ENCODE data around the gene LRRC45. TPM values are rescaled to one million over a fixed set of nuclear protein-coding genes. Genes with fewer than 3 reads are reported as not detected.

The LRRC45 gene
- total and polyA plus RNA-seq, 3 experiments from 2014 or later: 10.1 to 27.6 (median 26.8) TPM

DNA sequence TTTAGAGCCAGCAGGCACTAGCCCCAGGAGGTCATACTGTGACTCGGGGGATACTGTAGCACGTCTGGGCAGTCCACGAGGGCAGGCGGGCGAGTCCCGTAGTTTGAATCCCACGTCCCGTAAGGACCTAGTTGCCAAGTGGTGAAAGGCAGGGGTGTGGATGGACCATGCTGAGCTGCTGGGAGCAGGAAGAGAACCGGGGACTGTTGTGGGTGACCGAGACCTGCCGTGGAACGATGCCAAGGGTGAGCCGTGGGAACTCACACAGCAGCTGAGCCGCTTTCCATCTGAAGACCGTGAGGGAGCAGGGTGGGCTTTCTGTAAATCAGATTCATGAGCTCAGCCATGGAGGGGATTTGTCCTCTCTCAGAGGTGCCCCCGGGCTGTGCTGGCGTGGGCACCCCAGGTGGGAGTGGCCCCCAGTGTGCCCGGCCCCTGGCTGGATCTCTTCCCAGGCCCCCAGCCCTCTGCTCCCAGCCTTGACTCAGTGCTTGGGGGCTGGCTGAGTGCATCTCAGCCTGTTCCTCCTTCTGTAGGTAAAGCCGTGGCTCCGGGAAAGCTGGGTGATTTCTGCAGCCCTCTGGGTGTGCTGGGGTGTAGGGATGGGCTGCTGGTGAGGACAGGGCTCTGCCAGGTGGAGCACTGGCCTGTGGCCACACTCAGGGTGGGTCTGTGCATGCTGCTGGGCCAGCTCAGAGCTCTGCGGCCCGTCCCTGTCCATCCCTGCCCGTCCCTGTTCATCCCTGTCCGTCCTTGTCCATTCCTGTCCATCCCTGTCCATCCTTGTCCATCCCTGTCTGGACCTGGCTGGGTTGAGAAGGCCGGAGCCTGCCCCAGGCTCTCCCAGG, 32.0 kb upstream of the LRRC45 start:
- Histone ChIP-seq H3K4me1 (ENCODE audit: insufficient read depth, low read length) (no peaks in the 10 kb centered on the region), H3K36me3 (ENCODE audit: insufficient read depth, low read length) (no peaks in the 10 kb centered on the region), H3K4me3 (ENCODE audit: low read length) (no peak overlapping the region), H3K9me3 (ENCODE audit: low read length) (no peaks in the 10 kb centered on the region), H3K27ac (ENCODE audit: low read depth, low read length) (no peak overlapping the region), H3K27me3 (ENCODE audit: insufficient read depth, low read length, poor library complexity, severe bottlenecking) (no peaks in the 10 kb centered on the region)
- Mint-ChIP-seq H3K27ac (no peak overlapping the region), H3K36me3 (peaks cover 0 to 34% (median 2%) of the 10 kb centered on the region in 3 donors), H3K4me1 (peaks cover 0 to 9% (median 5%) of the 10 kb centered on the region in 3 donors), H3K9me3 (no peaks in the 10 kb centered on the region), H3K27me3 (no peaks in the 10 kb centered on the region), H3K4me3 (no peak overlapping the region)
- CTCF ChIA-PET: no interaction called here
- POLR2A ChIA-PET: interaction anchor here (0.5 kb wide), 1 partner anchor 19 kb away, joined by 3 read pairs; no protein-coding TSS in a partner anchor
- no peak for DNase-seq

DNA sequence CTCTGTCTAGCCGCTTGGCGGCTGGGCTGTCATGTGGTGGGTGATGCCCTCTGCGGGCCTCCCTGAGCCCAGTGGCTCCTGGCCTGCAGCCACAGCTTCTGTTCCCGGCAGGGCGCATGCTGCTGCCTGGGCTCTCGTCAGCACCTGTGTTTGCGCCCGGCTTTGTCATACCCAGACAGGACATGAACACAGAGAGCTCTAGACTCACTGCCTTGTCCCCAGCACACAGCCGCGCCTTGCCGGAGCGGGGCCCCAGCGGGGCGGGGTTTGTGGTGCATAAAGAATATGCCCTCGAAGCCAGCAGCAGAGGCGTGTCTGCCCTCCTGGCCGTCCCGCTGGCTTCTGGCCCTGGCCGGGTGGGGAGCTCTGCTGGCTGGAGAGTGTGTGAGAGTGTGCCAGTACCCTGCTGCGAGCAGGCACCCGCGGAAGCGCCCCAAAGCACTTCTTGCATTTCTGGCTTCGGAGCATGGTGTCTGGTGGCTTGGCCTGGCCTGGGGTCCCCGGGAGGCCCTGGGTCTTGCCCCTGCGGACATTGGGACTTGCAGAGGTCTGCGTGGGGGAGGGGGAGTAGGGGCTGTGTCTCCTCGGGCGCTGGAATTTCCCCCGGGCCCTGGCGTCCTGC, 31.3 kb upstream of the LRRC45 start:
- Mint-ChIP-seq H3K27ac (no peak overlapping the region), H3K4me3 (no peak overlapping the region), H3K27me3 (no peaks in the 10 kb centered on the region), H3K9me3 (no peaks in the 10 kb centered on the region), H3K36me3 (peaks cover 0 to 31% (median 2%) of the 10 kb centered on the region in 3 donors), H3K4me1 (peaks cover 0 to 9% (median 5%) of the 10 kb centered on the region in 3 donors)
- H3K27me3 ChIP-seq (ENCODE audit: insufficient read depth, low read length, poor library complexity, severe bottlenecking): no peaks in the 10 kb centered on the region
- H3K9me3 ChIP-seq (ENCODE audit: low read length): no peaks in the 10 kb centered on the region
- DNase-seq: no peak
- H3K4me3 ChIP-seq (ENCODE audit: low read length): no peak overlapping the region
- CTCF ChIA-PET: no interaction called here
- H3K36me3 ChIP-seq (ENCODE audit: insufficient read depth, low read length): no peaks in the 10 kb centered on the region
- H3K4me1 ChIP-seq (ENCODE audit: insufficient read depth, low read length): no peaks in the 10 kb centered on the region
- H3K27ac ChIP-seq (ENCODE audit: low read depth, low read length): no peak overlapping the region
- POLR2A ChIA-PET: no interaction called here

DNA sequence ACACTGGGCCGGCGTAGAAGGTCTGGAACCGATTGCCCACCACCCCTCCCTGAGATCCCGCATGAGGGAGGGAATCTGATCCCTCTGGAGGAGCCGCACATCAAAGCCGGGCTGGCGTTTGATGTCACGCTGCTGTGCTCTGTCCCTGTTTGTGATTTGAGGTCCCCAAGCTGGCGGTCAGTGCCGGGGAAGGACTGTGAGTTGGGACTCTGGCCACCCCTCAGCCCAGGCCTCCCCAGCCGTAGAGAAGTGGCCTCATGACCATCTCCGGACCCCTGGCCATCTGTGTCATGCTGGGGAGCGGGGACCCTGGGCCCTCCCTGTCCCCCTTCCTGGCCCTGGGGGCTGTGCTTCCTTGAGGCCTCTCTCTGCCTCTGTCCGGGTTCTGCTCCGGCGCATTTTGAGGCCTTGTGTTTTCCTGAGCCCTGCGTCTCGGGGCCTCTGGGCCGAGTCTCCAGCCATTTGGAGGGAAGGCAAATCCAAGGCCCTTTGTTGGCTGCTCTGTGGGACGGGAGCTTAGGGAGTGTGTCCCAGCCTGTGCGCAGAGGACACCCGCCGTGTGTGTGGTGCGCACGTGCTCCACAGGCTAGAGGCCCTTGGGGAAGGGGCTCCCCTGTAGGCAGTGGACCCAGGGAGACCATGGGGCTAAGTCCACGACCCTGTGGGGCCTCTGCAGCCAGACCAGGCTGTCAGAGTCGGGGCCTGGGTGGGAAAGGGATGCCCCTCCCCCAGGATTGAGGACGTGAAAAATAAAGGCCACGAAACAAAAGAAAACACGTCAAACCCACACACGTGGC, 30.6 kb upstream of the LRRC45 start:
- Histone ChIP-seq H3K9me3 (ENCODE audit: low read length) (no peaks in the 10 kb centered on the region), H3K36me3 (ENCODE audit: insufficient read depth, low read length) (no peaks in the 10 kb centered on the region), H3K4me3 (ENCODE audit: low read length) (no peak overlapping the region), H3K27ac (ENCODE audit: low read depth, low read length) (no peak overlapping the region), H3K27me3 (ENCODE audit: insufficient read depth, low read length, poor library complexity, severe bottlenecking) (no peaks in the 10 kb centered on the region), H3K4me1 (ENCODE audit: insufficient read depth, low read length) (no peaks in the 10 kb centered on the region)
- Mint-ChIP-seq H3K27me3 (no peaks in the 10 kb centered on the region), H3K27ac (no peak overlapping the region), H3K4me3 (no peak overlapping the region), H3K36me3 (peaks cover 0 to 26% (median 2%) of the 10 kb centered on the region in 3 donors), H3K9me3 (no peaks in the 10 kb centered on the region), H3K4me1 (peaks cover 0 to 9% (median 5%) of the 10 kb centered on the region in 3 donors)
- CTCF ChIA-PET: no interaction called here
- no peak for DNase-seq
- POLR2A ChIA-PET: no interaction called here

GRCh38 chr17:81993729-81994592, 29.1 kb upstream of the LRRC45 start:
- Mint-ChIP-seq H3K4me1 (peaks cover 0 to 9% (median 5%) of the 10 kb centered on the region in 3 donors), H3K4me3 (peak overlapping the region in 1 of 7 donors; percentile 36), H3K27me3 (no peaks in the 10 kb centered on the region), H3K27ac (no peak overlapping the region), H3K36me3 (peaks cover 0 to 23% (median 4%) of the 10 kb centered on the region in 3 donors), H3K9me3 (no peaks in the 10 kb centered on the region)
- Histone ChIP-seq H3K4me3 (ENCODE audit: low read length) (no peak overlapping the region), H3K27me3 (ENCODE audit: insufficient read depth, low read length, poor library complexity, severe bottlenecking) (no peaks in the 10 kb centered on the region), H3K9me3 (ENCODE audit: low read length) (no peaks in the 10 kb centered on the region), H3K36me3 (ENCODE audit: insufficient read depth, low read length) (no peaks in the 10 kb centered on the region), H3K27ac (ENCODE audit: low read depth, low read length) (no peak overlapping the region), H3K4me1 (ENCODE audit: insufficient read depth, low read length) (no peaks in the 10 kb centered on the region)
- DNase-seq: no peak
- ChIA-PET POLR2A (no interaction called here), CTCF (no interaction called here)

- H3K27ac Mint-ChIP-seq: no peak overlapping the region
- ChIA-PET POLR2A (no interaction called here), CTCF (no interaction called here)
- H3K4me1 Mint-ChIP-seq: peaks cover 0 to 5% (median 5%) of the 10 kb centered on the region in 3 donors
- peaks cover 0 to 19% (median 4%) of the 10 kb centered on the region in 3 donors for H3K36me3 Mint-ChIP-seq
- Histone ChIP-seq H3K27me3 (ENCODE audit: insufficient read depth, low read length, poor library complexity, severe bottlenecking) (no peaks in the 10 kb centered on the region), H3K36me3 (ENCODE audit: insufficient read depth, low read length) (no peaks in the 10 kb centered on the region), H3K4me1 (ENCODE audit: insufficient read depth, low read length) (no peaks in the 10 kb centered on the region), H3K9me3 (ENCODE audit: low read length) (no peaks in the 10 kb centered on the region), H3K27ac (ENCODE audit: low read depth, low read length) (no peak overlapping the region), H3K4me3 (ENCODE audit: low read length) (no peak overlapping the region)
- DNase-seq: no peak
- no peak overlapping the region for H3K4me3 Mint-ChIP-seq
- no peaks in the 10 kb centered on the region for H3K9me3 Mint-ChIP-seq
- H3K27me3 Mint-ChIP-seq: no peaks in the 10 kb centered on the region
Measured at GRCh38 chr17:81994593-81995462, 28.3 kb upstream of the LRRC45 start.

DNA sequence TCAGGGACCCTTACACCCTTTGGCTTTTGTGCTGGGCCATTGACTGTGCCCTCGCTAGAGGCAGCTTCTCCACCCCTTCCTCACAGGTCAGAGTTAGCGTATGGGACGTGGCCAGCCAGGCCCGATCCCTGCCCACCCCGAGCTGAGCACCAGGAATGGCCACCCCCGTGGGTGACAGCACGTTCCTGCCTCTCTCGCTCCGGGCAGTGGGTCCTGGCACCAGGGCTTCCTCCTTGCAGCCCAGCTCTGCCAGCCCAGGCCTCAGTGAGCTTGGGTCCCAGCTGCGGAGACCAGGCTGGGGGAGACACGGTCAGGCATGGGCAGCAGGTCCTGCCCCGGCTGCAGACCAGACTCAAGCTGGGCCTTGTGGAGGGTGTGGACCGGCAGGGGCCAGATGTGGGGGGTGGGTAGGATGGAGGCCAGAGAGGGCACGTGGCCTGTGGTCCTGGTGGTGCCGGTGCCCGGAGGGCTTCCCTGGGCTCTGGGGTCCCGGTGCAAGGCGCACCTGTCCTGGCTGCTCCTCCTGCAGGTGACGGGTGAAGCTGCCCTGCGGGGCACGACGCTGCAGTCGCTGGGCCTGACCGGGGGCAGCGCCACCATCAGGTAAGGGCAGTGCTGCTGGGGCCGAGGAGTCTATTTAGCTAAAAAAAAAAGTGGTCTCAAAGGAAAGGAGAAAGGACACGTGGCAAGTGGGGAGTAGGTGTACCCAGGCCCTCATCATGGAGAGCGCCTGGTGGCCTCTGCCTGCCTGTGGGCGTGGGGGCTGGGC, 27.5 kb upstream of the LRRC45 start:
- H3K27ac ChIP-seq (ENCODE audit: low read depth, low read length): no peak overlapping the region
- Mint-ChIP-seq H3K36me3 (peaks cover 0 to 16% (median 3%) of the 10 kb centered on the region in 3 donors), H3K4me3 (no peak overlapping the region), H3K9me3 (no peaks in the 10 kb centered on the region), H3K27me3 (no peaks in the 10 kb centered on the region), H3K27ac (peak overlapping the region in 1 of 8 donors; percentile 85), H3K4me1 (peaks cover 0 to 3% (median 2%) of the 10 kb centered on the region in 3 donors)
- H3K27me3 ChIP-seq (ENCODE audit: insufficient read depth, low read length, poor library complexity, severe bottlenecking): no peaks in the 10 kb centered on the region
- DNase-seq: no peak
- ChIA-PET POLR2A (no interaction called here), CTCF (no interaction called here)
- no peaks in the 10 kb centered on the region for H3K36me3 ChIP-seq (ENCODE audit: insufficient read depth, low read length)
- H3K9me3 ChIP-seq (ENCODE audit: low read length): no peaks in the 10 kb centered on the region
- no peak overlapping the region for H3K4me3 ChIP-seq (ENCODE audit: low read length)
- H3K4me1 ChIP-seq (ENCODE audit: insufficient read depth, low read length): no peaks in the 10 kb centered on the region

All from CD8-positive, alpha-beta memory T cell (primary cell).